Choroid plexus epithelial cell (primary cell): ENCODE data around the gene RERG.

Experiments used
- DNase-seq: peaks from one replicate; pipeline ENCODE4 v3.0.0-alpha.2; 2010; ENCODE audit warnings: low read depth
- H3K4me3 ChIP-seq: 2 replicates; pipeline ENCODE4 v1.5.1; 2011; ENCODE audit warnings: low read depth, mild to moderate bottlenecking, control low read depth, low read length, moderate library complexity
- CTCF ChIP-seq: conservative IDR thresholded peaks from 2 replicates; pipeline ENCODE4 v1.5.1; 2011; ENCODE audit warnings: low read depth, mild to moderate bottlenecking, control low read depth, inconsistent platforms, low read length, moderate library complexity

The RERG gene

GRCh38 chr12:15220915-15221885 lies at the start of gene RERG:
TSS of gene RERG (minus strand) at chr12:15221417. CDS start at chr12:15217489, 3,928 bp downstream.
- peak; percentile 86 for DNase-seq
- peak; percentile 78 for TF ChIP-seq CTCF
- peak within 1 kb of the TSS; percentile 61 for H3K4me3 ChIP-seq

GRCh38 chr12:15270591-15270990 lies 49.4 kb upstream of the RERG start:
- no peak for TF ChIP-seq CTCF
- no peak for DNase-seq
- no peak overlapping the region for H3K4me3 ChIP-seq

- peak; percentile 88 for TF ChIP-seq CTCF
- peak; percentile 90 for DNase-seq
- H3K4me3 ChIP-seq, result no peak overlapping the region
Measured at GRCh38 chr12:15268927-15269552, 47.8 kb upstream of the RERG start.

- no peak overlapping the region for H3K4me3 ChIP-seq
- no peak for DNase-seq
- no peak for TF ChIP-seq CTCF
Measured at GRCh38 chr12:15268309-15268708, 47.1 kb upstream of the RERG start.

GRCh38 chr12:15265875-15266274 lies 44.7 kb upstream of the RERG start:
- peak; percentile 23 for DNase-seq
- TF ChIP-seq CTCF, result no peak
- no peak overlapping the region for H3K4me3 ChIP-seq

- DNase-seq, result peak; percentile 91
- H3K4me3 ChIP-seq, result no peak overlapping the region
- no peak for TF ChIP-seq CTCF
Measured at GRCh38 chr12:15256761-15257160, 35.5 kb upstream of the RERG start.
